DOHH2 (cell line): Measurements from ENCODE around the gene SLC39A13.

Experiments used
- H3F3A ChIP-seq: fragments of 200-600 bp; sonication (generic), shearing (Covaris generic); 2 replicates; pipeline ENCODE4 v1.6.0; 2016; ENCODE audit warnings: antibody characterized with exemption, mild to moderate bottlenecking; ENCODE audit not compliant: control insufficient read depth, insufficient read depth
- H3K27ac ChIP-seq: fragments of 200-600 bp; sonication (generic); 2 replicates; pipeline ENCODE4 v1.5.1; 2014; ENCODE audit warnings: low read depth, mild to moderate bottlenecking, low read length, moderate library complexity
- H3K27me3 ChIP-seq: fragments of 200-600 bp; sonication (generic); 2 replicates; pipeline ENCODE4 v1.6.1; 2014; ENCODE audit warnings: mild to moderate bottlenecking, low read length, mixed read lengths; ENCODE audit not compliant: control insufficient read depth
- H3K36me3 ChIP-seq: fragments of 200-600 bp; sonication (generic); 2 replicates; pipeline ENCODE4 v1.6.1; 2014; ENCODE audit warnings: mild to moderate bottlenecking, low read length, moderate library complexity, mixed read lengths; ENCODE audit not compliant: control insufficient read depth
- H3K4me1 ChIP-seq: fragments of 200-600 bp; sonication (generic); 2 replicates; pipeline ENCODE4 v1.6.1; 2014; ENCODE audit warnings: mild to moderate bottlenecking, low read length, mixed read lengths; ENCODE audit not compliant: control insufficient read depth
- H3K4me2 ChIP-seq: fragments of 200-600 bp; sonication (generic); 2 replicates; pipeline ENCODE4 v1.6.0; 2014; ENCODE audit warnings: mild to moderate bottlenecking, low read length, moderate library complexity
- H3K4me3 ChIP-seq: fragments of 200-600 bp; sonication (generic); 2 replicates; pipeline ENCODE4 v1.5.1; 2014; ENCODE audit warnings: mild to moderate bottlenecking, low read length, mixed read lengths
- H3K79me2 ChIP-seq: fragments of 200-600 bp; sonication (generic); 2 replicates; pipeline ENCODE4 v1.6.1; 2014; ENCODE audit warnings: mild to moderate bottlenecking, low read length, mixed read lengths; ENCODE audit not compliant: control insufficient read depth
- H3K9me2 ChIP-seq: fragments of 200-600 bp; sonication (generic); replicated peaks from 2 replicates; pipeline ENCODE4 v1.6.1; 2014; ENCODE audit warnings: mild to moderate bottlenecking, low read length, mixed read lengths; ENCODE audit not compliant: control insufficient read depth
- H3K9me3 ChIP-seq: fragments of 200-600 bp; sonication (generic); 2 replicates; pipeline ENCODE4 v1.6.1; 2014; ENCODE audit warnings: antibody characterized with exemption, low read length, mixed read lengths; ENCODE audit not compliant: control insufficient read depth, insufficient read depth
- H4K20me1 ChIP-seq: fragments of 200-600 bp; sonication (generic); 2 replicates; pipeline ENCODE4 v1.6.0; 2014; ENCODE audit warnings: low read depth, mild to moderate bottlenecking, antibody characterized with exemption, low read length, moderate library complexity; ENCODE audit not compliant: control insufficient read depth, insufficient read depth
- CTCF ChIP-seq: fragments of 200-600 bp; sonication (generic); IDR thresholded peaks from one replicate; pipeline ENCODE4 v1.5.1; 2014; ENCODE audit warnings: antibody characterized with exemption, mild to moderate bottlenecking, low read depth, low read length; ENCODE audit not compliant: poor library complexity, severe bottlenecking
- EZH2phosphoT487 ChIP-seq: fragments of 200-600 bp; sonication (generic); IDR thresholded peaks from 2 replicates; pipeline ENCODE4 v1.6.1; 2017; ENCODE audit warnings: borderline replicate concordance, mild to moderate bottlenecking, antibody characterized with exemption, low read length, moderate library complexity, mixed read lengths

The SLC39A13 gene

DNA sequence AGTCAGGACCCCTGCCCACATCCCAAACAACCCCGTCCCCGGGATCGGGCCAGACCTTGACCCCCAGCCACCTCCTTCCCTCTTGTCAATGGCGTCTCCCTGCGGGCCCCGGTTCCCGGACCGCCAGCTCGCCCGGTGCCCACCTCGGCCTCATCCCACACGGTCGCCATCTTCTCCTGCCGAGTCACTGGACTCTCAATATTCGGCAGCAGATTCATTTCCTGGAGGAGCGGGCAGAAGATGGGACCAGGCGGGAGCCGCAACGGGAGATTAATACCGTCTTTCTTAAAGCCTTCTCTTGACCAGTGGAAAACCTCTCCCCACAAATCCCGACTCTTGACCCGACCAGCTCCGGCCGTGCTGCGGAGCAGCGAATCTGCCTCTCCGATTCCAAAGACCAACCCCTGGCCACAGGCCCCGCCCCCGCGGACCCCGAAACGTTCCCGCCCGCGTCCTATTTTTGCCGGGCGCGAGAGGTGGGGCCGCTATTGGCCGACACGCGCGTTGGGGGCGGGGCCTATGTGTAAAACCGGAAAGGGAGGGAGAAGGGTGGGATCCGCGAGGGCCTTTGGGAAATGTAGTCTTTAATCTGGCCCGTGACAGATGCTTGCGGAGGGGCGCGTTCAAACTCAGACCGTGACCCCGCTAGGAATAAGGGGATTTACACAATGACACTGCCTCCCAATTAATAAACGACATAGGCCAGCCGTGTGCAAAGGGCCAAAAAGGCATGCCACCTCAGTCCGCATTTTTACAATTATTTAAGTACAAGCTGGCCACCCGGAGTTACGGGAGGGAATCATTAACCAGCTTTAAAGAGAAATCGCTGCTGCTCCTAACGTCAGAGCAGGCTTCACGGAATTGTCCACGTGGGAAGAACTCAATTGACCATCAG lies 17.9 kb downstream of the SLC39A13 start, which contains the start of gene PSMC3:
Gene PSMC3 (minus strand): TSS at position 378 of the 895 bp plus-strand sequence. CDS start 160 bp downstream, at position 218.
- Histone ChIP-seq H3K27ac (peak within 1 kb of the TSS; percentile 62), H3F3A (no peaks in the 10 kb centered on the region), H3K4me2 (peak within 1 kb of the TSS; percentile 81), H3K4me3 (peak within 1 kb of the TSS; percentile 85), H3K27me3 (no peaks in the 10 kb centered on the region), H3K9me3 (no peaks in the 10 kb centered on the region), H3K9me2 (no peaks in the 10 kb centered on the region), H3K79me2 (peaks cover 25% of the 10 kb centered on the region), H4K20me1 (no peaks in the 10 kb centered on the region), H3K36me3 (peaks cover 38% of the 10 kb centered on the region), H3K4me1 (peaks cover 21% of the 10 kb centered on the region)
- TF ChIP-seq CTCF (no peak), EZH2phosphoT487 (no peak)

- H3K27me3 ChIP-seq = no peaks in the 10 kb centered on the region
- H3K27ac ChIP-seq = no peak overlapping the region
- TF ChIP-seq CTCF = no peak
- no peak for TF ChIP-seq EZH2phosphoT487
- no peak overlapping the region for H3K4me3 ChIP-seq
- peaks cover 2% of the 10 kb centered on the region for H3K36me3 ChIP-seq
- H3K9me3 ChIP-seq = no peaks in the 10 kb centered on the region
- H4K20me1 ChIP-seq = no peaks in the 10 kb centered on the region
- H3K79me2 ChIP-seq = peaks cover 7% of the 10 kb centered on the region
- H3K4me1 ChIP-seq = peaks cover 10% of the 10 kb centered on the region
- H3F3A ChIP-seq = no peaks in the 10 kb centered on the region
- H3K4me2 ChIP-seq = no peak overlapping the region
- no peaks in the 10 kb centered on the region for H3K9me2 ChIP-seq
These were observed 22.1 kb downstream of the SLC39A13 start for GRCh38 chr11:47430524-47430923.

DNA sequence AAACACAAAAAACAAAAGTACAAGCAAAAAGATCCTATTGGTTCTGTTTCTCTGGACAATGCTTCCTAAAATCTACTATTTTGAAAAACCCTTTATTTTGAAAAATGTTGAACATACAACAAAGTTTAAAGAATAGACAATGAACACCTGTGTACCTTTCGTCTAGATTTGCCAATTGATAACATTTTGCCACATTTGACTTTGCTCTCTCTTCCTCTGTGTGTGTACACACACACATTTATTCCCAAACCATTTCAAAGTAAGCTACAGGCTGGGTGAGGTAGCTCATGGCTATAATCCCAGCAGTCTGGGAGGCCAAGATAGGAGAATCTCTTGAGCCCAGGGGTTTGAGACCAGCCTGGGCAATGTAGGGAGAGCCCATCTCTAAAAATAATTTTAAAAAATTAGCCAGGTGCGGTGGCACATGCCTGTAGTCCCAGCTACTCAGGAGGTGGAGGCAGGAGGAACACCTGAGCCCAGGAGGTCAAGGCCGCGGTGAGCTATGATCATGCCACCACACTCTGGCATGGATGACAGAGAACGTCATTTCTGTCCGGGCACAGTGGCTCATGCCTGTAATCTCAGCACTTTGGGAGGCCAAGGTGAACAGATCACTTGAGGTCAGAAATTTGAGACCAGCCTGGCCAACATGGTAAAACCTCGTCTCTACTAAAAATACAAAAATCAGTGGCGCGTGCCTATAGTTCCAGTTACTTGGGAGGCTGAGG lies 23.1 kb downstream of the SLC39A13 start:
- H3K9me2 ChIP-seq = no peaks in the 10 kb centered on the region
- no peak overlapping the region for H3K27ac ChIP-seq
- H3K36me3 ChIP-seq = no peaks in the 10 kb centered on the region
- H3K4me2 ChIP-seq = no peak overlapping the region
- TF ChIP-seq EZH2phosphoT487 = no peak
- no peak for TF ChIP-seq CTCF
- H3K4me3 ChIP-seq = no peak overlapping the region
- H3K9me3 ChIP-seq = no peaks in the 10 kb centered on the region
- no peaks in the 10 kb centered on the region for H3K79me2 ChIP-seq
- no peaks in the 10 kb centered on the region for H3K27me3 ChIP-seq
- H3F3A ChIP-seq = no peaks in the 10 kb centered on the region
- peaks cover 10% of the 10 kb centered on the region for H3K4me1 ChIP-seq
- H4K20me1 ChIP-seq = no peaks in the 10 kb centered on the region
